SU-DHL-6 (cell line): Measurements from ENCODE around the gene CREB1.

Experiments used
- H2AFZ ChIP-seq: fragments of 200-600 bp; sonication (generic); 2 replicates; pipeline ENCODE4 v1.6.1; 2014; ENCODE audit warnings: low read depth, mild to moderate bottlenecking, moderate library complexity, mixed read lengths, antibody characterized with exemption, low read length; ENCODE audit not compliant: severe bottlenecking
- H3F3A ChIP-seq: fragments of 200-600 bp; shearing (Covaris generic); 2 replicates; pipeline ENCODE4 v1.6.0; 2016; ENCODE audit warnings: antibody characterized with exemption, mild to moderate bottlenecking; ENCODE audit not compliant: insufficient read depth
- H3K27ac ChIP-seq: fragments of 200-600 bp; sonication (generic); 2 replicates; pipeline ENCODE4 v1.5.1; 2016; ENCODE audit warnings: low read depth, mild to moderate bottlenecking, low read length, moderate library complexity, mixed read lengths
- H3K27me3 ChIP-seq: fragments of 200-600 bp; sonication (generic), shearing (Covaris generic); 2 replicates; pipeline ENCODE4 v1.6.0; 2014; ENCODE audit warnings: mild to moderate bottlenecking, low read length
- H3K36me3 ChIP-seq: fragments of 200-600 bp; sonication (generic); 2 replicates; pipeline ENCODE4 v1.6.1; 2014; ENCODE audit warnings: mild to moderate bottlenecking, low read length, mixed read lengths
- H3K4me2 ChIP-seq: fragments of 300-600, 200-600 bp; shearing (Covaris generic), sonication (generic); 2 replicates; pipeline ENCODE4 v1.6.0; 2014; ENCODE audit warnings: low read length, low read depth, mild to moderate bottlenecking; ENCODE audit not compliant: poor library complexity, severe bottlenecking
- H3K4me3 ChIP-seq: fragments of 200-600 bp; sonication (generic); 2 replicates; pipeline ENCODE4 v1.5.1; 2014; ENCODE audit warnings: antibody characterized with exemption, low read length, mild to moderate bottlenecking, mixed read lengths; ENCODE audit not compliant: insufficient read depth, poor library complexity, severe bottlenecking
- H3K79me2 ChIP-seq: fragments of 200-600 bp; sonication (generic); 2 replicates; pipeline ENCODE4 v1.6.1; 2014; ENCODE audit warnings: mild to moderate bottlenecking, low read length, moderate library complexity; ENCODE audit not compliant: insufficient read depth
- H3K9ac ChIP-seq: fragments of 200-600 bp; sonication (generic); 2 replicates; pipeline ENCODE4 v1.7.0; 2014; ENCODE audit warnings: mild to moderate bottlenecking, low read length
- H3K9me2 ChIP-seq: fragments of 200-600 bp; sonication (generic); replicated peaks from 2 replicates; pipeline ENCODE4 v1.6.1; 2014; ENCODE audit warnings: low read length; ENCODE audit not compliant: insufficient read depth
- H3K9me3 ChIP-seq: fragments of 200-600 bp; sonication (generic); 2 replicates; pipeline ENCODE4 v1.6.1; 2014; ENCODE audit warnings: low read length, mixed read lengths; ENCODE audit not compliant: insufficient read depth
- H4K20me1 ChIP-seq: fragments of 200-600 bp; sonication (generic); 2 replicates; pipeline ENCODE4 v1.6.1; 2014; ENCODE audit warnings: low read depth, mild to moderate bottlenecking, antibody characterized with exemption, low read length, moderate library complexity, mixed read lengths
- CTCF ChIP-seq: fragments of 200-600 bp; sonication (generic); IDR thresholded peaks from one replicate; pipeline ENCODE4 v1.5.1; 2017; ENCODE audit warnings: antibody characterized with exemption, mild to moderate bottlenecking, low read length, moderate library complexity; ENCODE audit not compliant: insufficient read depth, poor library complexity, severe bottlenecking
- EZH2phosphoT487 ChIP-seq: fragments of 200-600 bp; sonication (generic), shearing (Covaris generic); conservative IDR thresholded peaks from 2 replicates; pipeline ENCODE4 v1.6.1; 2018; ENCODE audit warnings: mild to moderate bottlenecking, antibody characterized with exemption, low read length, moderate library complexity, mixed read lengths

The CREB1 gene

GRCh38 chr2:207593277-207593676 lies 63.5 kb downstream of the CREB1 start:
- H3K27ac ChIP-seq = no peak overlapping the region
- peaks cover 20% of the 10 kb centered on the region; the same call in 1 of the 2 replicates for H3F3A ChIP-seq
- H3K4me3 ChIP-seq = no peak overlapping the region
- no peaks in the 10 kb centered on the region for H4K20me1 ChIP-seq
- H3K27me3 ChIP-seq = no peaks in the 10 kb centered on the region
- H3K79me2 ChIP-seq = peaks cover 7% of the 10 kb centered on the region; the same call in 1 of the 2 replicates
- no peak for TF ChIP-seq CTCF
- no peak for TF ChIP-seq EZH2phosphoT487
- no peaks in the 10 kb centered on the region for H3K9me2 ChIP-seq
- peaks cover 67% of the 10 kb centered on the region for H3K36me3 ChIP-seq
- no peak overlapping the region for H3K9ac ChIP-seq
- H3K9me3 ChIP-seq = peaks cover 14% of the 10 kb centered on the region; the same call in 1 of the 2 replicates
- no peak overlapping the region for H3K4me2 ChIP-seq
- no peak overlapping the region for H2AFZ ChIP-seq

GRCh38 chr2:207594264-207594663 lies 64.5 kb downstream of the CREB1 start:
- H3K9me2 ChIP-seq = no peaks in the 10 kb centered on the region
- H3K27ac ChIP-seq = no peak overlapping the region
- no peaks in the 10 kb centered on the region for H4K20me1 ChIP-seq
- no peak overlapping the region for H2AFZ ChIP-seq
- H3K36me3 ChIP-seq = peaks cover 63% of the 10 kb centered on the region
- peaks cover 26% of the 10 kb centered on the region; the same call in 1 of the 2 replicates for H3F3A ChIP-seq
- H3K4me2 ChIP-seq = no peak overlapping the region
- no peak for TF ChIP-seq EZH2phosphoT487
- no peak overlapping the region for H3K4me3 ChIP-seq
- peaks cover 7% of the 10 kb centered on the region; the same call in 1 of the 2 replicates for H3K79me2 ChIP-seq
- H3K27me3 ChIP-seq = no peaks in the 10 kb centered on the region
- peaks cover 14% of the 10 kb centered on the region; the same call in 1 of the 2 replicates for H3K9me3 ChIP-seq
- no peak overlapping the region for H3K9ac ChIP-seq

DNA sequence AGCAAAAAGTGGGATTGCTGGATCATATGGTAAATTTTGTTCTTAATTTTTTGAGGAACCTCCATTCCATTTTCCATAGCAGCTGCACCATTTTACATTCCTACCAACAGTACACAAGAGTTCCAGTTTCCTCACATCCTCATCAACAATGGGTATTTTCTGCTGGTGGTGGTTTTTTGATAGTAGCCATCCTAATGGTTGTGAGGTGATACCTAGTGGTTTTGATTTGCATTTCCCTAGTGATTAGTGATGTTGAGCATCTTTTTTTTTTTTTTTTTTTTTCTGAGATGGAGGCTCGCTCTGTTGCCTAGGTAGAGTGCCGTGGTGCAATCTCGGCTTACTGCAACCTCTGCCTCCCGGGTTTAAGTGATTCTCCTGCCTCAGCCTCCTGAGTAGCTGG lies 65.0 kb downstream of the CREB1 start:
- no peak overlapping the region for H3K4me3 ChIP-seq
- no peak for TF ChIP-seq CTCF
- TF ChIP-seq EZH2phosphoT487 = no peak
- H3K4me2 ChIP-seq = no peak overlapping the region
- no peak overlapping the region for H2AFZ ChIP-seq
- H3K79me2 ChIP-seq = peaks cover 7% of the 10 kb centered on the region; the same call in 1 of the 2 replicates
- peaks cover 14% of the 10 kb centered on the region; the same call in 1 of the 2 replicates for H3K9me3 ChIP-seq
- no peak overlapping the region for H3K9ac ChIP-seq
- H3K9me2 ChIP-seq = no peaks in the 10 kb centered on the region
- H3F3A ChIP-seq = peaks cover 30% of the 10 kb centered on the region
- H3K27ac ChIP-seq = no peak overlapping the region
- peaks cover 59% of the 10 kb centered on the region for H3K36me3 ChIP-seq
- no peaks in the 10 kb centered on the region for H3K27me3 ChIP-seq
- H4K20me1 ChIP-seq = no peaks in the 10 kb centered on the region

DNA sequence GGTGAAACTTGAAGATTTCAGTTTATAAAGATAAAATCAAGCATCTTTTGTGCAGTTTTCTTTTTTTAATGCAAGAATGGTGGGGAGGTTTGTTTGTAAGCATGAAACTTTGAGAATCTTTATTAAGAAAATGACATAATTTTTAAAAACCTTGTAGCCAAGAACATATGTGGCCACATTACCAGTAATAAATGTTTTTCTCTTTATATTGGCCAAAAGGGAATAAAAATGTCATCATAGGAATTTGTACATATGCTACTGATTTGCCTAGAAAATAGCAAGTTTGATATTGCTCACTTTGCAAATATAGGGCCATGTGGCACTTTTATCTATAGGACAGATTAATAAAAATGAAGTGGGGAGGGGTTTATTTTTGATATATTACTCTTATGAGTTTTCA lies 69.9 kb downstream of the CREB1 start:
- Histone ChIP-seq H3K4me3 (no peak overlapping the region), H4K20me1 (peaks cover 3% of the 10 kb centered on the region; the same call in 1 of the 2 replicates), H3K27me3 (no peaks in the 10 kb centered on the region), H2AFZ (no peak overlapping the region), H3K4me2 (no peak overlapping the region), H3K79me2 (peaks cover 3% of the 10 kb centered on the region; the same call in 1 of the 2 replicates), H3K9me2 (no peaks in the 10 kb centered on the region), H3K27ac (no peak overlapping the region), H3K9ac (no peak overlapping the region), H3K9me3 (no peaks in the 10 kb centered on the region), H3K36me3 (peaks cover 34% of the 10 kb centered on the region), H3F3A (peaks cover 49% of the 10 kb centered on the region)
- no peak for TF ChIP-seq EZH2phosphoT487
- TF ChIP-seq CTCF = no peak
